ENCODE measurements around the gene PDE2A.

DNA sequence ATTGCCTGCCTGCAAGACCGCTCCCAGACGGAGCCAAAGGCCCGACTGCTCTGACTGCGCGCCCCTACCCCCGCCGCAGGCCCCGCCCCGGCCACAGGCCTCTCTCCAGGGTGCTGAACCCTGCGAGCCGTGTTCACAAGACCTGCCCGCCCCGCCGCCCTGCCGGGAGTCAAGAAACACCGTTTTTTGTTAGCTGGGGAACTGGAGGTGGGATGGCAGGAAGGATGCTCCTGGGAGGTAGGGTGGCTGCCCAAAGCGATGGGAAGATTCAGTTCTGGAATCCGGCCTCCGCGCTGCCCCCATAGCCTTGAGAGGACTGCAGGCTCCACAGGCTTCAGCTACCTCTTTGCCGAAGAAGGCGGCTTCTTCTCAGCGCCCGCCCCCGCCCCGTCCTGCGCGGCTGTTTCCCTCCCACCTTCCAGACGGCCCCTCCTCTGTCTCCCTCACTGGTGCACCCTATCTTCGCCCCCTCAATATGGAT is 2.7 kb upstream of the PDE2A start:
- TF ChIP-seq, protein P1, sequence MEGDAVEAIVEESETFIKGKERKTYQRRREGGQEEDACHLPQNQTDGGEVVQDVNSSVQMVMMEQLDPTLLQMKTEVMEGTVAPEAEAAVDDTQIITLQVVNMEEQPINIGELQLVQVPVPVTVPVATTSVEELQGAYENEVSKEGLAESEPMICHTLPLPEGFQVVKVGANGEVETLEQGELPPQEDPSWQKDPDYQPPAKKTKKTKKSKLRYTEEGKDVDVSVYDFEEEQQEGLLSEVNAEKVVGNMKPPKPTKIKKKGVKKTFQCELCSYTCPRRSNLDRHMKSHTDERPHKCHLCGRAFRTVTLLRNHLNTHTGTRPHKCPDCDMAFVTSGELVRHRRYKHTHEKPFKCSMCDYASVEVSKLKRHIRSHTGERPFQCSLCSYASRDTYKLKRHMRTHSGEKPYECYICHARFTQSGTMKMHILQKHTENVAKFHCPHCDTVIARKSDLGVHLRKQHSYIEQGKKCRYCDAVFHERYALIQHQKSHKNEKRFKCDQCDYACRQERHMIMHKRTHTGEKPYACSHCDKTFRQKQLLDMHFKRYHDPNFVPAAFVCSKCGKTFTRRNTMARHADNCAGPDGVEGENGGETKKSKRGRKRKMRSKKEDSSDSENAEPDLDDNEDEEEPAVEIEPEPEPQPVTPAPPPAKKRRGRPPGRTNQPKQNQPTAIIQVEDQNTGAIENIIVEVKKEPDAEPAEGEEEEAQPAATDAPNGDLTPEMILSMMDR (IDR thresholded peaks at IDR 0.05), result no peak
- TF ChIP-seq POLR2A (IDR thresholded peaks at IDR 0.05), result no peak
- TF ChIP-seq EP300 (IDR thresholded peaks at IDR 0.05), result no peak
